Stimulated activated CD8-positive, alpha-beta memory T cell treated with anti-CD3 and anti-CD28 coated beads, Interleukin-12 subunit alpha, Interleukin-12 subunit beta, amount 100 ng/mL, for 4 hours (primary cell): ENCODE data around the gene SLIT1.

ENCODE experiments used
- DNase-seq: peaks from one replicate; pipeline ENCODE4 v3.0.0-alpha.2; 2020; ENCODE audit warnings: low read depth

Gene SLIT1

GRCh38 chr10:96960872-96961271, 224.9 kb downstream of the SLIT1 start:
- DNase-seq: no peak

- no peak for DNase-seq
Observed at GRCh38 chr10:96959733-96960132, 226.0 kb downstream of the SLIT1 start.

GRCh38 chr10:96958071-96958470, 227.7 kb downstream of the SLIT1 start:
- no peak for DNase-seq

- no peak for DNase-seq
Observed at GRCh38 chr10:96955794-96956193, 230.0 kb downstream of the SLIT1 start.

GRCh38 chr10:96951954-96952353, 233.8 kb downstream of the SLIT1 start:
- DNase-seq: no peak

- DNase-seq: no peak
Observed at GRCh38 chr10:96949039-96949683, 236.6 kb downstream of the SLIT1 start.
